ENCODE data around the gene AKAP8L. TPM values are rescaled to one million over a fixed set of nuclear protein-coding genes. Genes with fewer than 3 reads are reported as not detected.

Gene AKAP8L, protein sequence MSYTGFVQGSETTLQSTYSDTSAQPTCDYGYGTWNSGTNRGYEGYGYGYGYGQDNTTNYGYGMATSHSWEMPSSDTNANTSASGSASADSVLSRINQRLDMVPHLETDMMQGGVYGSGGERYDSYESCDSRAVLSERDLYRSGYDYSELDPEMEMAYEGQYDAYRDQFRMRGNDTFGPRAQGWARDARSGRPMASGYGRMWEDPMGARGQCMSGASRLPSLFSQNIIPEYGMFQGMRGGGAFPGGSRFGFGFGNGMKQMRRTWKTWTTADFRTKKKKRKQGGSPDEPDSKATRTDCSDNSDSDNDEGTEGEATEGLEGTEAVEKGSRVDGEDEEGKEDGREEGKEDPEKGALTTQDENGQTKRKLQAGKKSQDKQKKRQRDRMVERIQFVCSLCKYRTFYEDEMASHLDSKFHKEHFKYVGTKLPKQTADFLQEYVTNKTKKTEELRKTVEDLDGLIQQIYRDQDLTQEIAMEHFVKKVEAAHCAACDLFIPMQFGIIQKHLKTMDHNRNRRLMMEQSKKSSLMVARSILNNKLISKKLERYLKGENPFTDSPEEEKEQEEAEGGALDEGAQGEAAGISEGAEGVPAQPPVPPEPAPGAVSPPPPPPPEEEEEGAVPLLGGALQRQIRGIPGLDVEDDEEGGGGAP
- 92.6 and 94.5 TPM in 2 replicates for polyA plus RNA-seq (2013)

- Histone ChIP-seq H2BK120ac (ENCODE audit: insufficient read depth, low read length, poor library complexity) (peak within 1 kb of the TSS; percentile 96), H3K18ac (ENCODE audit: low read length) (peak within 1 kb of the TSS; percentile 99)
- no CpG with 5 or more reads among the region's 61 CpGs for WGBS (ENCODE audit: extremely low coverage, insufficient coverage, insufficient read length)
Observed at GRCh38 chr19:15418579-15419412, at the start of gene AKAP8L. Gene AKAP8L, minus strand, starts transcription at chr19:15418988. Its CDS starts 65 bp downstream, at chr19:15418923.

GRCh38 chr19:15467734-15468214 is 49.0 kb upstream of the AKAP8L start:
- no peaks in the 10 kb centered on the region for H3K79me2 ChIP-seq (ENCODE audit: control insufficient read depth, insufficient read depth, low read length, poor library complexity)
- no peak overlapping the region for H4K12ac ChIP-seq (ENCODE audit: low read depth, low read length)
- no peaks in the 10 kb centered on the region for H3K79me1 ChIP-seq (ENCODE audit: low read length)
- no peaks in the 10 kb centered on the region for H3K36me3 ChIP-seq (ENCODE audit: control insufficient read depth in 1 of 2, insufficient read depth in 2 of 2, low read length in 2 of 2)
- H2BK12ac ChIP-seq (ENCODE audit: low read length), result no peak overlapping the region
- H3K23ac ChIP-seq (ENCODE audit: low read length), result no peak overlapping the region
- DNase-seq, result no peak
- no peak overlapping the region for H3K27ac ChIP-seq (ENCODE audit: low read depth, low read length)
- WGBS (ENCODE audit: extremely low coverage, insufficient coverage, insufficient read length), result no CpG with 5 or more reads among the region's 6 CpGs
- H3K27me3 ChIP-seq (ENCODE audit: insufficient read depth, low read length), result peaks cover 20% of the 10 kb centered on the region
- no peaks in the 10 kb centered on the region for H3K4me1 ChIP-seq (ENCODE audit: control insufficient read depth in 1 of 2, insufficient read depth in 2 of 2, low read length in 2 of 2)
- H2BK120ac ChIP-seq (ENCODE audit: insufficient read depth, low read length, poor library complexity), result no peak overlapping the region
- no peak overlapping the region for H3K18ac ChIP-seq (ENCODE audit: low read length)
- no peak overlapping the region for H3K4ac ChIP-seq (ENCODE audit: low read depth, low read length)
- H2AK5ac ChIP-seq (ENCODE audit: low read length), result no peak overlapping the region
- H3K4me2 ChIP-seq (ENCODE audit: low read length), result no peak overlapping the region
- no peak overlapping the region for H2BK5ac ChIP-seq (ENCODE audit: low read depth, low read length, poor library complexity)
- no peak overlapping the region for H2AFZ ChIP-seq (ENCODE audit: insufficient read depth, low read length, poor library complexity)
- H3K9ac ChIP-seq (ENCODE audit: low read length), result no peak overlapping the region
- no peak overlapping the region for H3K4me3 ChIP-seq (ENCODE audit: low read depth, low read length)
- no peak overlapping the region for H3K14ac ChIP-seq (ENCODE audit: low read length)
- no peak overlapping the region for H4K8ac ChIP-seq (ENCODE audit: low read depth, low read length)
- peaks cover 14% of the 10 kb centered on the region for H3K9me3 ChIP-seq (ENCODE audit: insufficient read depth, low read depth, low read length)
- no peak overlapping the region for H4K91ac ChIP-seq (ENCODE audit: low read depth, low read length)

More at GRCh38 chr19:15418579-15419412, at the start of gene AKAP8L:
- H4K91ac ChIP-seq (ENCODE audit: low read depth, low read length), result peak within 1 kb of the TSS; percentile 90
- peak within 1 kb of the TSS; percentile 58 for H2AFZ ChIP-seq (ENCODE audit: insufficient read depth, low read length, poor library complexity)
- peak within 1 kb of the TSS; percentile 82 for H3K4me2 ChIP-seq (ENCODE audit: low read length)
- peak within 1 kb of the TSS; percentile 60 for H4K12ac ChIP-seq (ENCODE audit: low read depth, low read length)
- peaks cover 7% of the 10 kb centered on the region in 2 experiments for H3K4me1 ChIP-seq (ENCODE audit: control insufficient read depth in 1 of 2, insufficient read depth in 2 of 2, low read length in 2 of 2)
- peak within 1 kb of the TSS; percentile 96 for H4K8ac ChIP-seq (ENCODE audit: low read depth, low read length)
- peak within 1 kb of the TSS; percentile 99 for H3K4ac ChIP-seq (ENCODE audit: low read depth, low read length)
- H2BK5ac ChIP-seq (ENCODE audit: low read depth, low read length, poor library complexity), result peak within 1 kb of the TSS; percentile 70
- no peaks in the 10 kb centered on the region for H3K27me3 ChIP-seq (ENCODE audit: insufficient read depth, low read length)
- DNase-seq, result peak; percentile 100
- peaks cover 5% of the 10 kb centered on the region for H3K79me1 ChIP-seq (ENCODE audit: low read length)
- peak within 1 kb of the TSS; percentile 89 for H3K14ac ChIP-seq (ENCODE audit: low read length)
- H3K4me3 ChIP-seq (ENCODE audit: low read depth, low read length), result peak within 1 kb of the TSS; percentile 90
- H2BK12ac ChIP-seq (ENCODE audit: low read length), result no peak within 1 kb of the TSS
- H2AK5ac ChIP-seq (ENCODE audit: low read length), result peak within 1 kb of the TSS; percentile 73
- H3K79me2 ChIP-seq (ENCODE audit: control insufficient read depth, insufficient read depth, low read length, poor library complexity), result peaks cover 19% of the 10 kb centered on the region
- H3K23ac ChIP-seq (ENCODE audit: low read length), result no peak within 1 kb of the TSS
- peak within 1 kb of the TSS; percentile 62 for H3K27ac ChIP-seq (ENCODE audit: low read depth, low read length)
- peaks cover 6% of the 10 kb centered on the region for H3K9me3 ChIP-seq (ENCODE audit: insufficient read depth, low read depth, low read length)
- peaks cover 19 to 31% of the 10 kb centered on the region in 2 experiments for H3K36me3 ChIP-seq (ENCODE audit: control insufficient read depth in 1 of 2, insufficient read depth in 2 of 2, low read length in 2 of 2)
- peak within 1 kb of the TSS; percentile 88 for H3K9ac ChIP-seq (ENCODE audit: low read length)

- Histone ChIP-seq H3K36me3 (ENCODE audit: control insufficient read depth in 1 of 2, insufficient read depth in 2 of 2, low read length in 2 of 2) (no peaks in the 10 kb centered on the region), H3K27ac (ENCODE audit: low read depth, low read length) (no peak overlapping the region), H3K14ac (ENCODE audit: low read length) (no peak overlapping the region), H3K4me2 (ENCODE audit: low read length) (no peak overlapping the region), H2BK12ac (ENCODE audit: low read length) (no peak overlapping the region), H3K4me1 (ENCODE audit: control insufficient read depth in 1 of 2, insufficient read depth in 2 of 2, low read length in 2 of 2) (no peaks in the 10 kb centered on the region), H3K9me3 (ENCODE audit: insufficient read depth, low read depth, low read length) (peaks cover 14% of the 10 kb centered on the region), H3K23ac (ENCODE audit: low read length) (no peak overlapping the region), H2AFZ (ENCODE audit: insufficient read depth, low read length, poor library complexity) (no peak overlapping the region), H4K91ac (ENCODE audit: low read depth, low read length) (no peak overlapping the region), H3K9ac (ENCODE audit: low read length) (no peak overlapping the region), H4K8ac (ENCODE audit: low read depth, low read length) (no peak overlapping the region), H2BK5ac (ENCODE audit: low read depth, low read length, poor library complexity) (no peak overlapping the region), H3K18ac (ENCODE audit: low read length) (no peak overlapping the region), H3K4me3 (ENCODE audit: low read depth, low read length) (no peak overlapping the region), H4K12ac (ENCODE audit: low read depth, low read length) (no peak overlapping the region), H3K79me1 (ENCODE audit: low read length) (no peaks in the 10 kb centered on the region), H2AK5ac (ENCODE audit: low read length) (no peak overlapping the region), H3K79me2 (ENCODE audit: control insufficient read depth, insufficient read depth, low read length, poor library complexity) (no peaks in the 10 kb centered on the region), H3K27me3 (ENCODE audit: insufficient read depth, low read length) (peaks cover 20% of the 10 kb centered on the region), H2BK120ac (ENCODE audit: insufficient read depth, low read length, poor library complexity) (no peak overlapping the region), H3K4ac (ENCODE audit: low read depth, low read length) (no peak overlapping the region)
- no CpG with 5 or more reads among the region's 8 CpGs for WGBS (ENCODE audit: extremely low coverage, insufficient coverage, insufficient read length)
- peak in 1 of 2 donors; percentile 19 for DNase-seq
Observed at GRCh38 chr19:15466851-15467733, 48.3 kb upstream of the AKAP8L start.

Measured in trophoblast cell (in vitro differentiated cells and primary cell).